ENCODE measurements around the gene GRM8.

DNA sequence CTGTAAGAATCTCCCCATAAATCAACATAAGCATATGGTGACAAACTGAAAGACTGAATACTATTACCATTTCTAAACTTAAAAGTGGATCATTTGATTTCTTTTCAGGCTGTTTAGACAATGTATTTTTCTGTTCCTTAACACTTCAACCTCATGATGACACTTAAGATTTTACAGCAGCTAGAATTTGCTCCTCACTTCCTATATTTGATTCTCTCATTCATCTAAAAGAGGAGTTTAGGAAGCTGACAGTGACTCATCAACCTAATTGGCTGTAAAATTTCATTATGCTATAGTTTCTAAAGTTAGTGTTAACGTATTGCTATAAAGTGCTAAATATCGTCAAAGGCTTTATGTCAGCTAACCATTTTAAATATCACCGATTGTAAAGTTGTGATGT is 478.7 kb downstream of the GRM8 start:
- TF ChIP-seq CREB1 (IDR thresholded peaks at IDR 0.05; ENCODE audit: low read depth) = no peak
- TF ChIP-seq MAX (IDR thresholded peaks at IDR 0.05) = no peak
- TF ChIP-seq CEBPB (IDR thresholded peaks at IDR 0.05) = no peak
- no peak for TF ChIP-seq RAD21 (IDR thresholded peaks at IDR 0.05; ENCODE audit: low read depth)
- TF ChIP-seq REST (IDR thresholded peaks at IDR 0.05; ENCODE audit: low read depth) = no peak
- TF ChIP-seq NFIC (IDR thresholded peaks at IDR 0.05) = no peak

Data from Ishikawa (cell line).